Breast epithelium (tissue), 4 donors: ENCODE data around the gene RHBDD3. TPM values are rescaled to one million over a fixed set of nuclear protein-coding genes. Genes with fewer than 3 reads are reported as not detected.
A peak's percentile ranks its signal among the peaks of the same experiment; 100 is the strongest.

ENCODE experiments used
- DNase-seq, 2 donors: peaks; one replicate each; pipeline ENCODE4 v3.0.0-alpha.2; 2019; ENCODE audit warnings: low spot score in 2 of 2
- H3K27ac ChIP-seq, 2 donors: fragments of 200-600 bp; sonication (generic) in 1 of 2; one replicate each; pipeline ENCODE4 v1.5.1; 2016 to 2019; ENCODE audit warnings: mild to moderate bottlenecking in 1 of 2
- H3K27me3 ChIP-seq, 2 donors: fragments of 200-600 bp; sonication (generic) in 1 of 2; one replicate each; pipeline versions ENCODE4 v1.5.1 to v1.6.0; 2017 to 2019; ENCODE audit warnings: control low read depth in 1 of 2, mild to moderate bottlenecking in 1 of 2
- H3K36me3 ChIP-seq: fragments of 200-600 bp; one replicate; pipeline ENCODE4 v1.5.1; 2019
- H3K4me1 ChIP-seq, 2 donors: fragments of 200-600 bp; sonication (generic); one replicate each; pipeline ENCODE4 v1.5.1; 2016 to 2019; ENCODE audit warnings: control low read depth in 1 of 2
- H3K4me3 ChIP-seq, 3 donors: fragments of 200-600 bp; sonication (generic); 1 replicate in 2 of 3; 2 replicates in 1 of 3; pipeline ENCODE4 v1.5.1; 2016 to 2019; ENCODE audit warnings: mild to moderate bottlenecking in 3 of 3, moderate library complexity in 2 of 3
- H3K9me3 ChIP-seq, 2 donors: fragments of 200-600 bp; sonication (generic) in 1 of 2; one replicate each; pipeline ENCODE4 v1.5.1; 2016 to 2019; ENCODE audit warnings: control low read depth in 1 of 2
- POLR2A ChIP-seq: fragments of 450-650 bp; IDR thresholded peaks from one replicate; pipeline ENCODE4 v1.6.1; 2016; ENCODE audit warnings: antibody characterized with exemption, mild to moderate bottlenecking, moderate library complexity
- POLR2AphosphoS5 ChIP-seq, 3 donors: sonication (generic); formaldehyde crosslinking; IDR thresholded peaks; one replicate each; pipeline ENCODE4 v1.6.1; 2017; ENCODE audit warnings: antibody characterized with exemption in 3 of 3
- intact Hi-C: fragments of 100-400 bp; cut with DNase I; formaldehyde crosslinking; loops from one replicate; pipeline ENCODE4 v1.15.1; 2023; ENCODE audit warnings: low total_unique reads
- total RNA-seq, 3 donors: library from RNA; depleted of rRNA; stranded (reverse); fragments of >200 nt; gene quantifications; one replicate each; pipeline ENCODE4 v1.1.0, GENCODE V29; 2016
- TF ChIP-seq, protein P1 (sequence below), 3 donors: fragments of 450-650 bp; IDR thresholded peaks; one replicate each; pipeline ENCODE4 v1.5.1; 2016 to 2017; ENCODE audit warnings: antibody characterized with exemption in 3 of 3, mild to moderate bottlenecking in 3 of 3, moderate library complexity in 3 of 3

Gene RHBDD3
- total RNA-seq, 3 donors from 2014 or later = 16.2 to 31.8 (median 28.2) TPM

DNA sequence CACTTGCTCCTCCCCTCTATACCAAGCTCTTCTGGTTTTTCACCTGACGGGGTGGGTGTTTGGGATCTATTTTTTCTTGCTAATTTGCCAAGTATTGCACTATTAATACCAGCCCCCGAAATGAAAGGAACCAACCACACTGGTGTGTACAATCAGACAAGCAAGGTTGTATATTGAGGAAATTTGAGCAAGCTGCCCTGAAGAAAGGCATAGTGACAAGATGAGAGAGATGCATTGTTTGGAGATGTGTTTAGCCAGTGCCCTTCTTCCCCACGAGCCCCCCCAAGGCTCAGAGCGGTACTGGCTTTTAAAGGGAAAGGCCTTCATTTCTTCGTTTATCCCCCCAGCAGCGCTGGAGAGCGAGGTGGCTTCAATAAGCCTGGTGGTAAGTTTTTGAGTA, 23.4 kb upstream of the RHBDD3 start:
- DNase-seq = no peak
- Histone ChIP-seq H3K4me3 (no peak overlapping the region), H3K36me3 (peaks cover 2% of the 10 kb centered on the region), H3K27ac (no peak overlapping the region), H3K9me3 (no peaks in the 10 kb centered on the region), H3K4me1 (no peaks in the 10 kb centered on the region), H3K27me3 (no peaks in the 10 kb centered on the region)
- TF ChIP-seq POLR2AphosphoS5 (IDR thresholded peaks at IDR 0.05) (no peak), POLR2A (no peak)
- TF ChIP-seq, protein P1, sequence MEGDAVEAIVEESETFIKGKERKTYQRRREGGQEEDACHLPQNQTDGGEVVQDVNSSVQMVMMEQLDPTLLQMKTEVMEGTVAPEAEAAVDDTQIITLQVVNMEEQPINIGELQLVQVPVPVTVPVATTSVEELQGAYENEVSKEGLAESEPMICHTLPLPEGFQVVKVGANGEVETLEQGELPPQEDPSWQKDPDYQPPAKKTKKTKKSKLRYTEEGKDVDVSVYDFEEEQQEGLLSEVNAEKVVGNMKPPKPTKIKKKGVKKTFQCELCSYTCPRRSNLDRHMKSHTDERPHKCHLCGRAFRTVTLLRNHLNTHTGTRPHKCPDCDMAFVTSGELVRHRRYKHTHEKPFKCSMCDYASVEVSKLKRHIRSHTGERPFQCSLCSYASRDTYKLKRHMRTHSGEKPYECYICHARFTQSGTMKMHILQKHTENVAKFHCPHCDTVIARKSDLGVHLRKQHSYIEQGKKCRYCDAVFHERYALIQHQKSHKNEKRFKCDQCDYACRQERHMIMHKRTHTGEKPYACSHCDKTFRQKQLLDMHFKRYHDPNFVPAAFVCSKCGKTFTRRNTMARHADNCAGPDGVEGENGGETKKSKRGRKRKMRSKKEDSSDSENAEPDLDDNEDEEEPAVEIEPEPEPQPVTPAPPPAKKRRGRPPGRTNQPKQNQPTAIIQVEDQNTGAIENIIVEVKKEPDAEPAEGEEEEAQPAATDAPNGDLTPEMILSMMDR (IDR thresholded peaks at IDR 0.05) = no peak
- intact Hi-C loops = no loop called here

DNA sequence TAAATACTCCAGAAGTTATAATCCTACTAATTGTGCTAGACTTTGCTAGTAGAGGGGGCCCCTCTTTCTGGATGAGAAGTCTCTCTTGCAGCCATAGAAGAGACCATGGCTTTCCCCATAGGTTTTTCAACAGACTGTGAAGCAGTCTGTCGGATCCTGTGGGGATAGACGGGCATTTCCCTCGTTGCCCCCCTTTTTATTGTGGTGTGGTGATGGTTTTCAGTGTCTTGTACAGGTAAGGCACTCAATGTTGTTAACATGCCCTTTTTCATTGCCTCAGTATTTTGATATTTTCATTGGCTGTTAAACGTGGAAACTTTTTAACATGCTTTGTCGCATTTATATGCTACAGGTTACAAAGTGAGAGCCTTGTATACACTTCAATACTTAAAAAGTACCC, 22.3 kb upstream of the RHBDD3 start:
- TF ChIP-seq POLR2A (no peak), POLR2AphosphoS5 (IDR thresholded peaks at IDR 0.05) (no peak)
- TF ChIP-seq, protein P1 (IDR thresholded peaks at IDR 0.05) = no peak
- Histone ChIP-seq H3K4me3 (no peak overlapping the region), H3K27me3 (no peaks in the 10 kb centered on the region), H3K36me3 (no peaks in the 10 kb centered on the region), H3K27ac (no peak overlapping the region), H3K9me3 (no peaks in the 10 kb centered on the region), H3K4me1 (no peaks in the 10 kb centered on the region)
- no peak for DNase-seq
- intact Hi-C loops = no loop called here

DNA sequence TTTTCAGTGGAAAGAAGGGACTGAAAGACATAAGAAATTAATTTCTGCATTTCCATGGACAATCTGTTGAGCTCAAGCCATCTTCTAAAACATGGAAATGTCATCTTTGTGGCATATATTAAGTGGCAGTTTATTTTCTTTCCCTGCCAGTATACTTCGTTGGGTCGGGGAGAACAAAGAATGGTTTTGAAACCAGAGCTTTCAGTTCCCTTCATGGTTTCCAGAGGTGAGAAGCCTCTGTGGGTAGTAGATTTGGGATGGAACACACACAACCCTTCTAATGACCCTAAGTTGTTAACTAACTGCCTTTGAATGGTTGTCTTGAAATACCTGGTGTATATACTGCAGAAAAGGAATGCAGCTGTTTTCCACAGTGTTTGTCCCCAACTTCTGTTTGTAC, 21.1 kb upstream of the RHBDD3 start:
- Histone ChIP-seq H3K27ac (no peak overlapping the region), H3K36me3 (peaks cover 6% of the 10 kb centered on the region), H3K4me1 (no peaks in the 10 kb centered on the region), H3K4me3 (no peak overlapping the region), H3K27me3 (no peaks in the 10 kb centered on the region), H3K9me3 (no peaks in the 10 kb centered on the region)
- TF ChIP-seq POLR2AphosphoS5 (IDR thresholded peaks at IDR 0.05) (no peak), POLR2A (no peak)
- TF ChIP-seq, protein P1 (IDR thresholded peaks at IDR 0.05) = no peak
- no peak for DNase-seq
- intact Hi-C loops = no loop called here

DNA sequence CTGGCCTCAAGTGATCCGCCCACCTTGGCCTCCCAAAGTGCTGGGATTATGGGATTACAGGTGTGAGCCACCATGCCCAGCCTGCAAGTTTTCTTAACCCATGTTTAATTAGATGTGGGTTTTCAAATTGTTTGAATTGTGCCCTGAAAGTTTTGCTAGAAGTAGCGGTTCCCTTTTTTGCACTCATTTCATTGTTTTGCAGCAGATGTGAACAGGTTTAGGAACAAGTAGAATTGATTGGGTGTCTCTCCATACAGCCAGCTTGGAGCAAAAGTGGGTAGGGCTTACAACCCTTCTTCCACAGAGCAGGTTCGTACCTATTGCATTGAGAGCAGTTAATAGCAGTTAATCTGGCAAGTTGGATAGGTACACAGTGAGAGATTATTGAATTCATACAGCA, 16.4 kb upstream of the RHBDD3 start:
- no peak for DNase-seq
- H3K36me3 ChIP-seq = peaks cover 11% of the 10 kb centered on the region
- intact Hi-C loops = no loop called here
- no peak overlapping the region for H3K27ac ChIP-seq
- no peaks in the 10 kb centered on the region for H3K27me3 ChIP-seq
- TF ChIP-seq POLR2A (no peak), POLR2AphosphoS5 (IDR thresholded peaks at IDR 0.05) (no peak)
- TF ChIP-seq, protein P1 (IDR thresholded peaks at IDR 0.05) = no peak
- H3K9me3 ChIP-seq = no peaks in the 10 kb centered on the region
- H3K4me1 ChIP-seq = no peaks in the 10 kb centered on the region
- H3K4me3 ChIP-seq = no peak overlapping the region

DNA sequence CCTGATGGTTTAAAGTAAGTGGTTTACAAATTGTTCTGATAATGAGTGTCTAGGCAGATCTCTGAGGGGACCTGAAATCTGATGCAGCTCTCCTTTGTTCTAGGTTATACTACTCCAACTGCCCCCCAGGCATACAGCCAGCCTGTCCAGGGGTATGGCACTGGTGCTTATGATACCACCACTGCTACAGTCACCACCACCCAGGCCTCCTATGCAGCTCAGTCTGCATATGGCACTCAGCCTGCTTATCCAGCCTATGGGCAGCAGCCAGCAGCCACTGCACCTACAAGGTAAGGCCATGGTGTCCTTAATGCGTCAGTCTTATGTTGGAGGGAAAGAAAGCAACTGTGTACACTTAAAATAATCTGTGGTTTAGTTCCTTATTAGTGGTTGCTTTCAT, 10.1 kb upstream of the RHBDD3 start:
- DNase-seq = peak in 1 of 2 donors; percentile 3
- Histone ChIP-seq H3K36me3 (peaks cover 9% of the 10 kb centered on the region), H3K4me3 (no peak overlapping the region), H3K27ac (no peak overlapping the region), H3K4me1 (no peaks in the 10 kb centered on the region), H3K9me3 (no peaks in the 10 kb centered on the region), H3K27me3 (no peaks in the 10 kb centered on the region)
- TF ChIP-seq, protein P1 (IDR thresholded peaks at IDR 0.05) = no peak
- no peak for TF ChIP-seq POLR2A
- no peak for TF ChIP-seq POLR2AphosphoS5 (IDR thresholded peaks at IDR 0.05)
- intact Hi-C loops = no loop called here
